ENCODE results near the gene APOB. TPM values are rescaled to one million over a fixed set of nuclear protein-coding genes. Genes with fewer than 3 reads are reported as not detected.

The APOB gene
- total RNA-seq, 1 donor from 2014 or later: under 0.01 TPM

DNA sequence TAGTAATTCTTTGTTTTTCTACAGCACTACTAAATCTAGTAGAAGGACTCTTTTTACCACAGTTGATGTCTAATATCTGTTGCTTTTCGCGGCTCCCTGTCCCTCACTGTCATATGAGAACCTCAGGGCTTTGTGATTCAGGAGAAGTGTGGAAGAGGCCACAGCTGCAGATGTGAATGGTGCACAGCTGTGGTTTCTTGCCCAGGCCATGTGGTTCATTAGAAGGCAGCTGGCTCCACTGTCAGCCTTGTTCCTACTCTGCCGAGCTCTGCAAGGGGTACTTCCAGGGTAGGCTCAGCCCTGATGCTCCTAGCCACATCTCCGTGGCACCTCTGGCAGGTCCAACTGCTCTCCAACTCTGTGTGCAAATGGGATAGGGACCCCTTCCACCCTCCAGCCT, 83.9 kb downstream of the APOB start:
- H3K27me3 ChIP-seq (ENCODE audit: control insufficient read depth, insufficient read depth, low read length): no peaks in the 10 kb centered on the region
- FAIRE-seq: no peak
- H3K4me3 ChIP-seq (ENCODE audit: low read depth, low read length): no peak overlapping the region
- DNase-seq (ENCODE audit: low read depth): no peak
- no peaks in the 10 kb centered on the region for H3K36me3 ChIP-seq (ENCODE audit: control insufficient read depth, insufficient read depth, low read length)
- TF ChIP-seq, protein P1, sequence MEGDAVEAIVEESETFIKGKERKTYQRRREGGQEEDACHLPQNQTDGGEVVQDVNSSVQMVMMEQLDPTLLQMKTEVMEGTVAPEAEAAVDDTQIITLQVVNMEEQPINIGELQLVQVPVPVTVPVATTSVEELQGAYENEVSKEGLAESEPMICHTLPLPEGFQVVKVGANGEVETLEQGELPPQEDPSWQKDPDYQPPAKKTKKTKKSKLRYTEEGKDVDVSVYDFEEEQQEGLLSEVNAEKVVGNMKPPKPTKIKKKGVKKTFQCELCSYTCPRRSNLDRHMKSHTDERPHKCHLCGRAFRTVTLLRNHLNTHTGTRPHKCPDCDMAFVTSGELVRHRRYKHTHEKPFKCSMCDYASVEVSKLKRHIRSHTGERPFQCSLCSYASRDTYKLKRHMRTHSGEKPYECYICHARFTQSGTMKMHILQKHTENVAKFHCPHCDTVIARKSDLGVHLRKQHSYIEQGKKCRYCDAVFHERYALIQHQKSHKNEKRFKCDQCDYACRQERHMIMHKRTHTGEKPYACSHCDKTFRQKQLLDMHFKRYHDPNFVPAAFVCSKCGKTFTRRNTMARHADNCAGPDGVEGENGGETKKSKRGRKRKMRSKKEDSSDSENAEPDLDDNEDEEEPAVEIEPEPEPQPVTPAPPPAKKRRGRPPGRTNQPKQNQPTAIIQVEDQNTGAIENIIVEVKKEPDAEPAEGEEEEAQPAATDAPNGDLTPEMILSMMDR (IDR thresholded peaks at IDR 0.05; ENCODE audit: insufficient read depth, low read length, severe bottlenecking): no peak

DNA sequence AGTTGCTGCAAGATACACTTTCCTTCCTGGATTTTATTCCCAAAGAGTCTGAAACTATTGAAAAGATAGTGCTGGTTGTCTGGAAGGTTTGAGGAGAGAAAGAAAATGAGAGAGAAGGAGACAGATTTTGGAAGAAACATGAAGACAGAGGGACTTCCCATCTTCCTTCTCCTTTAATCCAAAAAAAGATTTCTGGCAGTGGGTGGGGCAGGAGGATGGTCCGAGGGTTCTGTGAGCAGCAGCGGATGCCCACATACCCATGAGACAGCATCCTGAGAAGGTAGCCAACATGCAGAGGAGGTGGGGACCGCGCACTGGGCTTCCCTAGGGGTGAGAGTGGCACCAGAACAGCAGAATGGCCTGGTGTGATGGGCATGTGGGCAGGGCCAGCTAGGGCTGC, 84.6 kb downstream of the APOB start:
- TF ChIP-seq, protein P1 (IDR thresholded peaks at IDR 0.05; ENCODE audit: insufficient read depth, low read length, severe bottlenecking): no peak
- Histone ChIP-seq H3K36me3 (ENCODE audit: control insufficient read depth, insufficient read depth, low read length) (no peaks in the 10 kb centered on the region), H3K27me3 (ENCODE audit: control insufficient read depth, insufficient read depth, low read length) (no peaks in the 10 kb centered on the region), H3K4me3 (ENCODE audit: low read depth, low read length) (no peak overlapping the region)
- DNase-seq (ENCODE audit: low read depth) (no peak), FAIRE-seq (no peak)

DNA sequence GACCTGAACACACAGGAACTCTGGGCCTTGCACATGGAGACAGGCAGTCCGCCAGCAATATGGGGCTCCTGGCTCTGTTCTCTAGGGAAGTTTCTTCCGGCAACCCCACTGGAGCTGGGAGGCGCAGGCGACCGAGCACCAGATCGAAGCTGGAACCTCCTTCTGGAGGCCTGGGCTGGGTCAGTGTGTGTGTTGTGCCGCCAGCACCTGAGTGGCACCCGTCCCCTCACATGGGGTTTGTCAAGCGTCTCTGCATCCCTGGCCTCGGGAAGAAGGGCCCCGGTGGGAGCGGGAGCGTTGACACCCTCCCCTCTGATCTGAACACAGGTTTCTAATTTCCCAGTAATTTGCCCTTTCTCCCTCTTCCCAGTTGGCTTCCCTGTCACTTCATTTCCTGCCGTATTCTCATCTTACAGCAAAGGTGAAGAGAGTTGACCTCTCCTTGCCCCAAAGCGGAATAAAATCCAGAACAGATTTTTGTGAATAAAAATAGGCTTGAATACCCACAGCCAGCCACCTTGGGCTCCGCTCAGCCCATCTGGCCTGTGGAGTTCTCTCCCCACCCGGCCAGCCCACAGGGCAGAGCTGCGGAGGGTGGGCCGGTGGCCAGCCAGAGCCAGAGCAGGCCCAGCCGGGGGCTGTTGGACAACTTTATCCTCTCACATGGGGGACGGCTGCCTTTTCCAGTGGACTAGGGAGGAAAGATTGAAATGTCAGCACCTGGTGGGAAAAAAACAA, 85.9 kb downstream of the APOB start:
- FAIRE-seq (no peak), DNase-seq (ENCODE audit: low read depth) (no peak)
- Histone ChIP-seq H3K4me3 (ENCODE audit: low read depth, low read length) (no peak overlapping the region), H3K27me3 (ENCODE audit: control insufficient read depth, insufficient read depth, low read length) (no peaks in the 10 kb centered on the region), H3K36me3 (ENCODE audit: control insufficient read depth, insufficient read depth, low read length) (no peaks in the 10 kb centered on the region)
- TF ChIP-seq, protein P1 (IDR thresholded peaks at IDR 0.05; ENCODE audit: insufficient read depth, low read length, severe bottlenecking): no peak

DNA sequence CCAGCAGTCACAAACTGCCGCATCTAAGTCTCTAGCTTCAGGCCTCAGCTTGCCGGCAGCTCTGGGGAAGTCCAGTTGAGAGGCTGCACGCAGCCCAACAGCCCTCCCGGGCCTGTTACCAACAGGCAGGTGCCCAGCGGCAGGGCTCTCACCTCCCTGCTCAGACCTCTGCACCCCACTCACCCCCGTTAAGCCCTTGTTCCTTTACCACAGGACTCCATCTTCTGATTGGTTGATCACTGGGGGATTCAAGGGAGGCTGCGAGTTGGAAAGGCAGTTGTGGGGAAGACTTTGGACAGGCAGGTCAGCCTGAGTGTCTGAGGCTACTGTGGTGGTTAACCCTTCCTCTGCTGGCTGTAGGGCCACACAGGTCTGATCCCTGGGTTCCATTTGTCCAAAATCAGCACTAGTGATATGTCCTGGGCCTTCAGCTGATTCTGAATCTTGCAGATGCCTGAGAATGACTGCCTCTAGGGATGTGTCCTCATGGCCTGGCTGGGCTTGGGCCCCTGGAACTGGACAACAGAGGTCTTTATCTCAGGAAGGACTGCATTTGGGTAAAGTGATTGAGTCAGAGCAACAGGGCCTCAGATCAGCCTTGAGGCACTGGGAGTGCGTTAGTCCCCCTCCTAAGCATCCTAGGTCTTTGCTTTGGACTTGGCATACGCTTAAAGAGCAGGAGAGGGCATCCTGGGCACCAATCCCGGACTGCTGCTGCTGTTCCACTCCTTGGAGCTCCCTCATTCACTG, 88.4 kb downstream of the APOB start:
- peak; percentile 52 for FAIRE-seq
- Histone ChIP-seq H3K36me3 (ENCODE audit: control insufficient read depth, insufficient read depth, low read length) (no peaks in the 10 kb centered on the region), H3K27me3 (ENCODE audit: control insufficient read depth, insufficient read depth, low read length) (no peaks in the 10 kb centered on the region), H3K4me3 (ENCODE audit: low read depth, low read length) (no peak overlapping the region)
- TF ChIP-seq, protein P1 (IDR thresholded peaks at IDR 0.05; ENCODE audit: insufficient read depth, low read length, severe bottlenecking): no peak
- DNase-seq (ENCODE audit: low read depth): no peak

DNA sequence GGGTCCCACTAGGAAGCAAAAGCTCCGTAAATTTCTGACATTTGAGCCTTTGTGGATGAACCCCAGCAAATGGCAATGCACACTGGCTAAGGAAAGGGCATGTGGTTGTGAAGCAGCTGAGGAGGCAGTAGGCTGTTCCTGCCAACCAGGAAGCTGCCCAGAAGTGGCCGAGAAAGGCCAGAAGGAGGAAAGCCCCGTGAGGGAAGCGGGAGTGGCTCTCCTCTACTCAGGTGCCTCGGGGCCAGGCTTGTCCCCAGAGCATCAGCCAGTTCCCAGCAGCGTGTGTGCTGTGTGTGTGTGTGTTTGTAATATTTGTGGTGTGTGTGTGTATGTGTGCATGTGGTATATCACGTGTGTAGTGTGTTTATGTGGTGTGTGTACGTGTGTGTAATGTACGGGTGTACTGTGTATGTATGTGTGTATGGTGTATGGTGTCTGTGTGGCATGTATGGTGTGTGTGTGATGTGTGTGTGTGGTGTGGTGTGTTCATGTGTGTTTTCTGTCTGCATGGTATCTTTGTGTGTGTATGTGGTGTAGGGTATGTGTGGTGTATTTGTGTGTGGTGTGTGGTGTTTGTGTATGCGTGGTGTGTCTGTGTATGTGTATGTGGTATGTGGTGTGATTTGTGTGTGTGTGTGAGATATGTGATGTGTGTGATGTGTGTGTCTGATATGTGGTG, 90.6 kb downstream of the APOB start:
- Histone ChIP-seq H3K27me3 (ENCODE audit: control insufficient read depth, insufficient read depth, low read length) (peaks cover 2% of the 10 kb centered on the region), H3K36me3 (ENCODE audit: control insufficient read depth, insufficient read depth, low read length) (no peaks in the 10 kb centered on the region), H3K4me3 (ENCODE audit: low read depth, low read length) (no peak overlapping the region)
- FAIRE-seq (no peak), DNase-seq (ENCODE audit: low read depth) (no peak)
- TF ChIP-seq, protein P1 (IDR thresholded peaks at IDR 0.05; ENCODE audit: insufficient read depth, low read length, severe bottlenecking): no peak

Other genes with a start within 250 kb of the APOB start
- 7.7 and 8.4 TPM in 2 replicates for gene LDAH, start 221.0 kb downstream of the APOB start, total RNA-seq
- gene TDRD15, start 79.9 kb upstream of the APOB start, total RNA-seq: not detected in 2 replicates